Glutamatergic neuron (in vitro differentiated cells): ENCODE measurements around the gene GNB3. TPM values are rescaled to one million over a fixed set of nuclear protein-coding genes. Genes with fewer than 3 reads are reported as not detected.
A peak's percentile ranks its signal among the peaks of the same experiment; 100 is the strongest.
"Not testable (repeated sequence)": the region's sequence is repeated elsewhere in the genome, so short reads cannot be mapped to it uniquely, and the experiment has no call there.

Source experiments
- DNase-seq: peaks from one replicate; pipeline ENCODE4 v3.0.0; 2022
- H3K27ac Mint-ChIP-seq: one replicate; pipeline ENCODE4 v1.8.0; 2020; ENCODE audit warnings: mild to moderate bottlenecking, mixed read lengths, inconsistent platforms; ENCODE audit not compliant: unreplicated experiment
- H3K27me3 Mint-ChIP-seq: one replicate; pipeline ENCODE4 v1.8.0; 2020; ENCODE audit warnings: mild to moderate bottlenecking, moderate library complexity, mixed read lengths, inconsistent platforms; ENCODE audit not compliant: unreplicated experiment
- H3K36me3 Mint-ChIP-seq: one replicate; pipeline ENCODE4 v1.8.0; 2020; ENCODE audit warnings: mild to moderate bottlenecking, mixed read lengths, inconsistent platforms; ENCODE audit not compliant: unreplicated experiment
- H3K4me1 Mint-ChIP-seq: one replicate; pipeline ENCODE4 v1.8.0; 2020; ENCODE audit warnings: mild to moderate bottlenecking, low read depth, mixed read lengths, inconsistent platforms; ENCODE audit not compliant: unreplicated experiment
- H3K4me3 Mint-ChIP-seq: one replicate; pipeline ENCODE4 v1.8.0; 2020; ENCODE audit warnings: mild to moderate bottlenecking, mixed read lengths, inconsistent platforms; ENCODE audit not compliant: unreplicated experiment
- H3K9me3 Mint-ChIP-seq: one replicate; pipeline ENCODE4 v1.8.0; 2020; ENCODE audit warnings: mild to moderate bottlenecking, moderate library complexity, mixed read lengths, inconsistent platforms; ENCODE audit not compliant: unreplicated experiment
- total RNA-seq: library from RNA; stranded (reverse); fragmentation: NEBNext Ultra II Directional; extraction: Animal tissue kit (Norgen Biotek cat#: 25700); gene quantifications from one replicate; pipeline ENCODE4 v1.2.1, GENCODE V29; 2021; ENCODE audit not compliant: unreplicated experiment
- TF ChIP-seq, protein P1 (sequence below): fragments of 200-600 bp; sonication (generic); IDR thresholded peaks from one replicate; pipeline ENCODE4 v1.5.0; 2021; ENCODE audit not compliant: partially characterized antibody, unreplicated experiment

The GNB3 gene
- total RNA-seq, 1 donor from 2014 or later = 45.7 TPM

DNA sequence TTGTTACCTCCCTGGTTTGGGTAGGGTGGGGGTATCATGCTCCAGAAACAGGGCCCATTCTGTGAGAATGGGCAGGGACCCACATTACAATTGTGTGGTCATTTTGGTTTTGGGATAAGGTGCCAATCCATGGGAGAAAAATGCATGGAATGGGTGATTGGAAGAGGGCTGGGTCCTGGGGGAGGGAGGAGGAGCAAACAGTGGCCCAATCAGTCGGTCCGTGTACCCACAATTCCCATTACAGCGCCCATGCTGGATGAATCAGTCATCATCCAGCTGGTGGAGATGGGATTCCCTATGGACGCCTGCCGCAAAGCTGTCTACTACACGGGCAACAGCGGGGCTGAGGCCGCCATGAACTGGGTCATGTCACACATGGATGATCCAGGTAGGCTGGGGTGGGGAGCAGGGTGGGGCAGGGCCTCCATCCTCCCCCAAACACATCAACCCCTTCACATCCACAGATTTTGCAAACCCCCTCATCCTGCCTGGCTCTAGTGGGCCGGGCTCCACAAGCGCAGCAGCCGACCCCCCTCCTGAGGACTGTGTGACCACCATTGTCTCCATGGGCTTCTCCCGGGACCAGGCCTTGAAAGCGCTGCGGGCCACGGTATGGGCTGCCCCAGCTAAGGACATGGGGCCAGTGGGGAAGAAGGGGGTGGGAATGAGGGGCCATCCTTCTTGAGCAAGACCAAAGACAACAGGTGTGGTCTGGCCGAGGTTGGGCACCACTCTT is 23.0 kb downstream of the GNB3 start:
- Mint-ChIP-seq H3K9me3 (peaks cover 12% of the 10 kb centered on the region), H3K27ac (no peak overlapping the region), H3K4me1 (peaks cover 6% of the 10 kb centered on the region)

DNA sequence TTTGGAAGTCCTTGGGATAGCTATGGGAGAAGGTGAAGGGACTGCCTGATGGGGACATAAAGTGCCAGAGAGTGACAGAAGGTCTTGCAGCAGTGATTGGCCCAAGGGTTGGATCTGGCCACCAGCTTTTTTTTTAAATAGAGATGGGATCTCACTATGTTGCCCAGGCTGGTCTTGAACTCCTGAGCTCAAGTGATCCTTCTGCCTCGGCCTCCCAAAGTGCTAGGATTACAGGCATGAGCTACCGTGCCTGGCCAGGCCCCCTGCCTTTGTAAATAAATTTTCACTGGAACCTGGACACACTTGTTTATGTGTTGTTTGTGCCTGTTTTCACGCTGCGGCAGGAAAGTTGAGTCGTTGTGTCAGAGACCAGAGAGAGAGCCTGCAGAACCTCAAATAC is 24.6 kb downstream of the GNB3 start:
- H3K4me3 Mint-ChIP-seq = peak overlapping the region; percentile 54
- peak overlapping the region; percentile 64 for H3K27ac Mint-ChIP-seq
- DNase-seq, H3K36me3 Mint-ChIP-seq: not testable (repeated sequence)
- H3K9me3 Mint-ChIP-seq = peaks cover 18% of the 10 kb centered on the region
- H3K27me3 Mint-ChIP-seq = peaks cover 14% of the 10 kb centered on the region
- H3K4me1 Mint-ChIP-seq = peaks cover 16% of the 10 kb centered on the region

More for the DNA sequence above, 23.0 kb downstream of the GNB3 start:
- Mint-ChIP-seq H3K36me3 (peaks cover 4% of the 10 kb centered on the region), H3K27me3 (peaks cover 14% of the 10 kb centered on the region), H3K4me3 (no peak overlapping the region)
- no peak for DNase-seq
- TF ChIP-seq, protein P1, sequence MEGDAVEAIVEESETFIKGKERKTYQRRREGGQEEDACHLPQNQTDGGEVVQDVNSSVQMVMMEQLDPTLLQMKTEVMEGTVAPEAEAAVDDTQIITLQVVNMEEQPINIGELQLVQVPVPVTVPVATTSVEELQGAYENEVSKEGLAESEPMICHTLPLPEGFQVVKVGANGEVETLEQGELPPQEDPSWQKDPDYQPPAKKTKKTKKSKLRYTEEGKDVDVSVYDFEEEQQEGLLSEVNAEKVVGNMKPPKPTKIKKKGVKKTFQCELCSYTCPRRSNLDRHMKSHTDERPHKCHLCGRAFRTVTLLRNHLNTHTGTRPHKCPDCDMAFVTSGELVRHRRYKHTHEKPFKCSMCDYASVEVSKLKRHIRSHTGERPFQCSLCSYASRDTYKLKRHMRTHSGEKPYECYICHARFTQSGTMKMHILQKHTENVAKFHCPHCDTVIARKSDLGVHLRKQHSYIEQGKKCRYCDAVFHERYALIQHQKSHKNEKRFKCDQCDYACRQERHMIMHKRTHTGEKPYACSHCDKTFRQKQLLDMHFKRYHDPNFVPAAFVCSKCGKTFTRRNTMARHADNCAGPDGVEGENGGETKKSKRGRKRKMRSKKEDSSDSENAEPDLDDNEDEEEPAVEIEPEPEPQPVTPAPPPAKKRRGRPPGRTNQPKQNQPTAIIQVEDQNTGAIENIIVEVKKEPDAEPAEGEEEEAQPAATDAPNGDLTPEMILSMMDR = no peak

DNA sequence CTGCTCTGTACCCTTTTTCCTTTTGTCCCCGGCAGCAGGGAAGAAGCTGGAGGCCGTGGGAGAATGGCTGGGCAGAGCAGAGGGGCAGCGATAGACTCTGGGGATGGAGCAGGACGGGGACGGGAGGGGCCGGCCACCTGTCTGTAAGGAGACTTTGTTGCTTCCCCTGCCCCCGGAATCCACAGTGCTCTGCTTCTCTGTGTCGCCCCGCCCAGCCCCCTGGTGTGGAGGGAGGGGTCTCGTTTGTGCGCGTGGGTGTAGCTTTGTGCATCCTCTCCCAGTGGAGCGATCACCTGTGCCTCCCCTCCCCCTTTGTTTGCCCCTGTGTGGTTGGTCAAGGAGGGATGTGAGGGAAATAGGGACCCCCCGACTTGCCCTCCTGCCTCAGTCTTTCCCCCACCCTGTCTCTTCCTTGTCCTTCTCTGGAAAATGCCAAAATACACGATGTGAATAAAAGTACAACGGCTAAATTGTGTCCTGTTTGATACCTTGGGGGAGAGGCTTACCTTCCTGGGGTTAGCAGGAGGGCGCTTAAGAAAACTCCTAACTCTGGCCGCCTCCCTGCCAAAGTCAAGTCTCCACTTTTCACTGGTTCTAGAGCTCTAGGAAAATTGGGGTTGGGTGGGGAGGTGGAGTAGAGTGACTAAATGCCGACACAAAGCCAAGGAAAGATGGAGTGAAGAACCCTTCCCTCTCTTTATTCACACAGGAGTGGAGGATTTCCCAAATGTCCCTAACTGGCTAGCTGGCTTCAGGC is 25.6 kb downstream of the GNB3 start:
- peaks cover 4% of the 10 kb centered on the region for H3K36me3 Mint-ChIP-seq
- peaks cover 20% of the 10 kb centered on the region for H3K9me3 Mint-ChIP-seq
- H3K4me3 Mint-ChIP-seq = peak overlapping the region; percentile 59
- DNase-seq = peak; percentile 39
- peaks cover 20% of the 10 kb centered on the region for H3K4me1 Mint-ChIP-seq
- peaks cover 17% of the 10 kb centered on the region for H3K27me3 Mint-ChIP-seq
- TF ChIP-seq, protein P1 = no peak
- H3K27ac Mint-ChIP-seq = peak overlapping the region; percentile 62

DNA sequence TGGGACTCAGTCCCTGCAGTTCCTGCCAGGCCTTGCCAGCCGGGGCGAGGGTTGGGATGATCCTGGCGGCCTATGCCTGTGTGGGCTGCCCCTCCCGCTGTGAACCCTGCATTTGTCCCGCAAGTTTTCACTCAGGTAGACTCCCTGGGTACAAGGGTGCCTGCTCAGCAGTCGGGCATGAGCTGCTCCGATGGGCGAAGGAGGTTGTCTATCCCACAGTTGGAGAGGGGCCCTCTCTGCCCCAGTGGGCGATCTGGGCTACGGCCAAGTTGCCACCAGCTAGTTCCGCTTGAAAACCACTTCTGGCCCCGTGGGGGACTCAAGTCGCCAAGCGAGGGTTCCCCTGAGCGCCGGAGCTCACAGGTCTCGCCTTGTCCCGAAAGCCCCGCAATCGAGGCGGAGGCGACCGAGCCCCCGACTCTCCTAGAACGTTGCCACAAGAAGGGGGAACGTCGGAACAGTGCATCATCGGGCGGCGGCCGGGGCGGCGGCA is 26.2 kb downstream of the GNB3 start:
- Mint-ChIP-seq H3K36me3 (peaks cover 4% of the 10 kb centered on the region), H3K27ac (peak overlapping the region; percentile 73), H3K4me1 (peaks cover 22% of the 10 kb centered on the region), H3K4me3 (peak overlapping the region; percentile 76), H3K9me3 (peaks cover 22% of the 10 kb centered on the region), H3K27me3 (peaks cover 17% of the 10 kb centered on the region)
- no peak for DNase-seq
- TF ChIP-seq, protein P1 = no peak

DNA sequence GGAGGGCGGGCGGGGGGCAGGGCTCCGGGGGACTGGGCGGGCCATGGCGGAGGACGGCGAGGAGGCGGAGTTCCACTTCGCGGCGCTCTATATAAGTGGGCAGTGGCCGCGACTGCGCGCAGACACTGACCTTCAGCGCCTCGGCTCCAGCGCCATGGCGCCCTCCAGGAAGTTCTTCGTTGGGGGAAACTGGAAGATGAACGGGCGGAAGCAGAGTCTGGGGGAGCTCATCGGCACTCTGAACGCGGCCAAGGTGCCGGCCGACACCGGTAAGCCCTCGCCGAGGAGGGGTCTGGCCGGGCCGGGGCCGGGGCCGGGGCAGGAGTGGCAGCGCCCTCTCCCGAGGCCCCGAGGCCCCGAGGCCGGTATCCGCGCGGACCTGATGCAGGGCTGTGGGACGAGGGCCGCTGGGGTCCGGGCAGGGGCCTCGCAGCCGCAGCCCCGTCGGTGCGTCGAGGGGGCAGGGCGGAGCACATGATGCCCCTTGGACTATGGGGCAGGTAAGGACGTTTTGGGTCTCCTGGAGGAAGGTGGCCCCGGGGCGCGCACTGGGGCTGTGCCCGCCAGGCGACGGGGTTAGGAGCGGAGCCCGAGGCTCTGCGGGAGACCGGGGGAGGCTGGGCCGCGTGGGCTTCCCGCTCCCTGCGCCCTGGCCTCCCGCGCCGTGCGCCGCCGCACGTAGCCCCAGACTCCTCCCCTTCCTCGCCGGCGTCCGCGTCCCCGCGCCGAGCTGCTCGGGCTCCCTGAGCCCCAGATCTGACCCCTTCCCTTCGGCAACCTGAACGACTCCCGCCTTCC is 26.9 kb downstream of the GNB3 start, which contains the start of gene TPI1:
TPI1 (plus strand) TSS at position 119 of the 798 bp plus-strand sequence; CDS start at position 155, 36 bp downstream.
- Mint-ChIP-seq H3K27ac (peak within 1 kb of the TSS; percentile 85), H3K36me3 (peaks cover 4% of the 10 kb centered on the region)

More for the DNA sequence above, 26.9 kb downstream of the GNB3 start, which contains the start of gene TPI1:
- TF ChIP-seq, protein P1 = no peak
- peak within 1 kb of the TSS; percentile 91 for H3K4me3 Mint-ChIP-seq
- H3K9me3 Mint-ChIP-seq = peaks cover 26% of the 10 kb centered on the region
- peaks cover 17% of the 10 kb centered on the region for H3K27me3 Mint-ChIP-seq
- peak; percentile 87 for DNase-seq
- H3K4me1 Mint-ChIP-seq = peaks cover 24% of the 10 kb centered on the region
